HG03520 (cell line): ENCODE data around the gene LRMDA.

Experiments
- ATAC-seq: cut with Tn5 transposase; IDR thresholded peaks from one replicate; pipeline ENCODE4 v1.9.1; 2021; ENCODE audit warnings: mild to moderate bottlenecking, moderate library complexity; ENCODE audit not compliant: unreplicated experiment

LRMDA gene

GRCh38 chr10:76268530-76268929, 837.1 kb downstream of the LRMDA start:
- no peak for ATAC-seq

GRCh38 chr10:76268954-76269353, 837.5 kb downstream of the LRMDA start:
- no peak for ATAC-seq

GRCh38 chr10:76270464-76270863, 839.0 kb downstream of the LRMDA start:
- no peak for ATAC-seq

DNA sequence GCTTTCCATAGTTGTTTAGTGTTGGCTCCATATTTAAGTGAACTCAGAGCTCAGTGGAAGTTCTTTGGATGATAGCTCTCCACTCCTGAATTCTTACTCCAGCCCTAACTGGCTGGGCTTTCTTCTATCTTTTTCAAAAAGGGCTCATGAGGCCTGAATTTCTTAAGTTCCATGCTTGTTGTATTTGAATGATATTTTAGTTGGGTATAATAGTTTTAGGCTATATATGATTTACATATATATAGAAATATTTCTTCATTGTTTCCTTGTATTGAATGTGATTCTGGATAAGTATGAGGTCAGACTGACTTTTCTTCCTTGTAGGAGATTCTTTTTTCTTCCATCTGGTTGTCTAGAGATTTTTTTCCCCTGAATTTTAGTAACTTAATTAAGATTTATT, 843.5 kb downstream of the LRMDA start:
- no peak for ATAC-seq

DNA sequence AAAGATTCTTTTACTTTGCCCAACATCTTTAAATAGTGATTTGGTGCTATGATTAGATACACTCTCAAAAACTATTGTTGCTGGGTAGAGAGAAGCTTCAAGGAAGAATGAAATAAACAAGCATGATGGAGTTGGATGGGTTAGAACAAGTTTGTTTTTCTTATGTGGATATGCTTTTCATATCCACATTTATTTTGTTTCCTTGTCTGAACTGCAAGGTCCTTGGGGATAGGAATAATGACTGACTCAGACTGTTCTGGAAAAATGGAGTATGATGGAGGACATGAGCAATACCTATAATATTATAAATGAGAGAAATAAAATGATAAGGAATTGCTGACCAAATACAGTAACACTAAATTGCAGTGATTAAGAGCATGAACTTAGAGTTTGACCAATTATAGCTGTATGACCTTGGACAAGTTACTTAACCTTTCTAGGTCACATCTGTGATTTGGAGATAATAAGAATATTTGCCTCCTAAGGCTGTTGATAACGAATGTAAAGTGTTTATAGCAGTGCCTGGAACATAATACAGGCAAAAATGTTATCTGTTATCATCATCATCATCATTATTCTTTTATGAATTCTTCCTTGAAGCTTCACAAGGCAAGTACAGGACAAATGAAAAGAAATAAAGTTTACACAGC, 847.5 kb downstream of the LRMDA start:
- no peak for ATAC-seq

GRCh38 chr10:76281659-76282058, 850.2 kb downstream of the LRMDA start:
- ATAC-seq = no peak

DNA sequence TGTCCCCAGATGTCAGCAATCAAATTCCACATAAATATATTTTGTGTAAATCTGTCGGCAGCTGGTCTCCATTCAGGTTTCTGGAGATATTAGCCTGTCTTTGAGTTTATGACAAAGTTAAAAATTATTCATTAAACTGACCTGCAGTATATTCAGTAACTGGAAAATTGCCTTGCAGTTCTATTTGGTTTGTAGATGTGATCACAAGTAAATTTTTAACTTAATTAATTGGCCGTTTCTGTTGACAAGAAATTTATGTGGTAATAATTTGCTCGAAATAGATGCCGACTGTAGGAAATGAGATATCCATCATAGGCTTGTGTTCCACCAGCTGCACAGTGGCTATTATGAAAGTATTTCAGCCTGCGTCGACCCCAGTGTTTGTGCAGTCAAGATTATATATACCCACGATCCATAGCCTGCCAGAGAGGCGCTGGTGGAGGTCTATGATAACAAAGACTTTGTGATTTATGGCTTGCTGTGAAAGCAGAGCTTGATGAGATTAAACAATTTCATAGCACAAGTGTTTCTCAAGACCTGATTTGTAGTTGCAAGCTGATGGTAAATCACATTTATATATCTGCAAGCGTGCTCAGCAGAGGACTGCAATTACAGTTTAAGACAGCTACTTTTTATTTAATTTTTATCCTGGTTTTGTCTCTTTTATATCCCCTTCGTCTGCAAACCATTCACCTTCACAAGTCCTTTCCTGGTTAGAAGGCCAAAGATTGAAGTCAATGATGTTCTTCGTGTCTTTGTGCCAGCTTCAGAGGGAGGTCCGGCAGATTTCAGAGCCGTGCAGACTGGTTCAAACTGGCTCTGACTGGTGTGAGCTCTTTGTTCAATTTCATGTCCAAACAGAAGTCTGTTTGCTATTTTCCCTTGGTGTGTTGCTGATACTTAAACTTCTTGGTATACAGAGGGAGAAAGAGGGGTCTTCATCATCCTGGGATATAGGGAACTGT, 850.9 kb downstream of the LRMDA start:
- no peak for ATAC-seq

- no peak for ATAC-seq
These were observed 852.9 kb downstream of the LRMDA start for GRCh38 chr10:76284351-76284750.

- no peak for ATAC-seq
These were observed 853.6 kb downstream of the LRMDA start for GRCh38 chr10:76285012-76285411.

- no peak for ATAC-seq
These were observed 854.1 kb downstream of the LRMDA start for GRCh38 chr10:76285515-76285914.

DNA sequence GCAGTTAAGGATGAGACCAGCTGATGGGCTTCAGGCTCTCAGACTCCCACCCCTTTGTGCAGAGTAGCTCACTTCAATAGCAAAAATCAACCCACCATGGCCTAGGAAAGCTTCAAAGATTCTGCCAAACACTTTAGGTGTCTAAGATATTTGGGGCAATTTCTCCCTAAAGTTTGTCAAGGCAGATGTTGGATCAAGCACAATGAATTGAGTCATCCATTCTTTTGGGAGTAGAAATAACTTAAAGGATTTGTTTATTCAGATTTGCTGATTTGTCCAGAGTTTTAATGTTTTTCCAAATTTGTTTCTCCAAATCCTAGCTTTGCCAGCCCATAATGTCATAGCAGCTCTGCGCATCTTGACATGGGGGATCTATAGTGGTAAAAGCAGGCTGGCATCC, 855.1 kb downstream of the LRMDA start:
- ATAC-seq = no peak

GRCh38 chr10:76287856-76288255, 856.4 kb downstream of the LRMDA start:
- ATAC-seq = no peak

- ATAC-seq = no peak
These were observed 859.8 kb downstream of the LRMDA start for GRCh38 chr10:76291175-76291574.

DNA sequence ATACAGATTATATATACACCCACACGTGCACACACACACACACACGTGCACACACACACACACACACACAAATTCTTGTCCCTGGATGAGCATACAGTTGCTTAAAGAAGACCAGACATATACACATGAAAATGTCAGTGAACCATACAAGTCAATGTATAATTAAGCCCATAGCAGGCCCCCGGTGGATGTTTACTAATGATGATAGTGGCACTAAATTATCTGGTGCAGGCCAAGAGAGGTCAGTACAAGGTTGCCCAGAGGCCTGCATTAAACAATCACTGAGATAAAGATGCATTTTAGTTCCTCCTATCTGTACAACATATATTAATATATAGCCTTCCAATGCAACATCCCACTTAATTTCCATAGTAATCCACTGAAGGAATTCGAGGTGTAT, 860.5 kb downstream of the LRMDA start:
- no peak for ATAC-seq

DNA sequence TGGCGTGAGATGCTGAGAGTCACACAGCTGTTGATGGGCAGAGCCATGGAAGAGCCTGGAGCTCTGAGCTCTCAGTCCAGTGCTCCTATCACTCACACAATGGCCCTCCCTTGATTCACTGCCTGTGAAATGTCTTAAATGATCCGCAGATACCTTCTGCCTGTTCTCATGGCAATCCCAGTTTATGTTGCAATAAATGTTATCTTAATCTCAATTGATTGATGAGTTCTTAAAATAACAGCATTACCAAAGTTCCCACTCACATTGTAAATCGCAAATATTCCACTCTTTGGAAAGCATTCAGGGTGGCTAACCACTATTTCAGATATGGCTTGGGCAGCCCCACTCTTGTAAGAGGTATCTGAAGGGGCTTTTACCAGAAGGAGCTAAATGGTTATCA, 865.5 kb downstream of the LRMDA start:
- no peak for ATAC-seq

- ATAC-seq = no peak
These were observed 865.9 kb downstream of the LRMDA start for GRCh38 chr10:76297358-76297757.

GRCh38 chr10:76297780-76298281, 866.4 kb downstream of the LRMDA start:
- ATAC-seq = no peak

GRCh38 chr10:76298329-76298728, 866.9 kb downstream of the LRMDA start:
- ATAC-seq = no peak

DNA sequence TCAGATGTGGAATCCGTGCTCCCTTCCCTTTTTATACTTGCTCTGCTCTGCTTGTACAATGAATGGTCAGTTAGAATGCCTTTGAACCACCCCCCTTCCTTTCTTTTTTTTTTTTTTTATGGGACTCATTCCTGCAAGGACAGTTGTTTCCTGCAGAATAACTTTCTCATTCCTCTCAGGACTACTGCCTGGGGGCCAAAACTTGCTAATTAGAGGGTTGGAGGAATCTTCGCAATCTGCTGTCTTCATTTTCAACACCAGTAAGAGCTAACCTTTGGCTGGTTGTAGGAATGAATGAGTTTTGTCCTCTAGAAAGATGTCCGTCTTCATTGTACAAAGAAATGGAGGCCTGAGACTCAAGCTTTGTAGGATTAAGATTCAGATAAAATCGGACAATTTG, 868.1 kb downstream of the LRMDA start:
- ATAC-seq = no peak

DNA sequence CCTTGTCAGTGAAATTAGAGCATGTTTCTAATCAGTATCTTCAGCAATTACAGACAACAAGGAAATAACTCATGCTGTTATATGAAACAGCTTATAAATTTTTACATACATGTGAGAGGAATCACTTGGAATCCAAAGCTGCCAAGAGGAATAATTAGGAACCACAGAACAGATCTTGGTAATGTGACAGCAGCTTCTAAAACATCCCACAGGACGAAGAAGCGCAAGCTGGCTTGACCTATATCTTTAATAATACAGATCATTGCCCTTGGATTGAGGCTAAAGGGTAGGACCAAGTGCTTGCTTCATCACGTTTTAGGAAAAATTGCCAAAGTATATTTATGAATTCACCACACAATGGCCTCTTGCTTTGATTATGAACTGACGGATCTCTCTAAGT, 869.8 kb downstream of the LRMDA start:
- ATAC-seq = no peak

- ATAC-seq = no peak
These were observed 870.5 kb downstream of the LRMDA start for GRCh38 chr10:76301950-76302349.

DNA sequence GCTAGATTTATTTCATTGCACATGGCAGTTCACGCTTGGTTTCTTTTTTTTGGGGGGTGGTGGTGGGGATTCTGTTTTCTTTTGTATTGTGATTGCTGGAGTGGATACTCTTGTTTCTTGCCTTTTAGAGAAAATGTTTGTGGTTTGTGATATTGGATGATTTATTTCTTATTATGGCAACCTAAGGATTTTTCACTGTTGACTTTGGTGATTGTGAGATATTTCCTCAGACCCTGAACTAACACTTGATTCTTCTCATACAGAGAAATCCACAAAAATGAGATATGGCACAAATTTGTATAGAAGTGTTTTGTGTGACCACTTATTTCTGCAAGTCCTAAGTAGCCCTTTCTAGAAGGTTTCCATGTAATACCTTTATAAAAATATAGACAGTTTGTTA, 871.1 kb downstream of the LRMDA start:
- ATAC-seq = no peak
